ENCODE measurements around the gene SOX30.
"Not testable (repeated sequence)": the region's sequence is repeated elsewhere in the genome, so short reads cannot be mapped to it uniquely, and the experiment has no call there.

SOX30 gene

GRCh38 chr5:157652377-157652692 lies at the start of gene SOX30:
SOX30 (minus strand) TSS chr5:157652438; CDS start chr5:157652078, 360 bp downstream.
- DNase-seq = no peak

GRCh38 chr5:157698674-157699073 lies 46.4 kb upstream of the SOX30 start:
- not testable (repeated sequence) for DNase-seq

- DNase-seq = not testable (repeated sequence)
These were observed 43.9 kb upstream of the SOX30 start for GRCh38 chr5:157696154-157696553.

- DNase-seq = not testable (repeated sequence)
These were observed 41.6 kb upstream of the SOX30 start for GRCh38 chr5:157693816-157694215.

- no peak for DNase-seq
These were observed 38.6 kb upstream of the SOX30 start for GRCh38 chr5:157690690-157691433.

- DNase-seq = no peak
These were observed 37.9 kb upstream of the SOX30 start for GRCh38 chr5:157689942-157690689.

GRCh38 chr5:157687198-157687554 lies 34.9 kb upstream of the SOX30 start:
- no peak for DNase-seq

GRCh38 chr5:157686276-157687197 lies 34.3 kb upstream of the SOX30 start:
- DNase-seq = peak; percentile 50

GRCh38 chr5:157682257-157682656 lies 30.0 kb upstream of the SOX30 start:
- no peak for DNase-seq

- DNase-seq = no peak
These were observed 28.8 kb upstream of the SOX30 start for GRCh38 chr5:157681048-157681447.

GRCh38 chr5:157680239-157680638 lies 28.0 kb upstream of the SOX30 start:
- DNase-seq = no peak

- no peak for DNase-seq
These were observed 27.6 kb upstream of the SOX30 start for GRCh38 chr5:157679801-157680200.

GRCh38 chr5:157677931-157678330 lies 25.7 kb upstream of the SOX30 start:
- DNase-seq = no peak

- not testable (repeated sequence) for DNase-seq
These were observed 22.1 kb upstream of the SOX30 start for GRCh38 chr5:157674351-157674750.

GRCh38 chr5:157672976-157673375 lies 20.7 kb upstream of the SOX30 start:
- no peak for DNase-seq

GRCh38 chr5:157671592-157672330 lies 19.5 kb upstream of the SOX30 start:
- no peak for DNase-seq

- DNase-seq = no peak
These were observed 18.7 kb upstream of the SOX30 start, which contains the start of gene C5orf52 for GRCh38 chr5:157670662-157671591. C5orf52 (plus strand) TSS chr5:157671533; CDS start chr5:157671615, 82 bp downstream.

GRCh38 chr5:157669701-157670097 lies 17.5 kb upstream of the SOX30 start:
- DNase-seq = no peak

GRCh38 chr5:157668356-157668755 lies 16.1 kb upstream of the SOX30 start:
- DNase-seq = no peak

- DNase-seq = no peak
These were observed 13.3 kb upstream of the SOX30 start for GRCh38 chr5:157665467-157666070.

Measured in NCI-H82 (cell line).